Activated CD4-positive, alpha-beta T cell treated with anti-CD3 and anti-CD28 coated beads for 36 hours (primary cell): ENCODE results near the gene STXBP1. TPM values are rescaled to one million over a fixed set of nuclear protein-coding genes. Genes with fewer than 3 reads are reported as not detected.

Experiments used
- ATAC-seq: fragments of 200-7000 bp; cut with Tn5 transposase; one replicate; pipeline ENCODE4 v1.10.0; 2021; ENCODE audit warnings: mild to moderate bottlenecking, moderate library complexity
- CTCF ChIA-PET: fragments of 350-600 bp; sonication (Branson Sonifier 250); formaldehyde crosslinking; loops from one replicate; lab custom pipeline; 2021; ENCODE audit warnings: antibody characterized with exemption; lab: Charles Lee
- POLR2A ChIA-PET: fragments of 350-600 bp; sonication (Branson Sonifier 250); formaldehyde crosslinking; loops from one replicate; lab custom pipeline; 2021; ENCODE audit warnings: antibody characterized with exemption, inconsistent platforms; lab: Charles Lee
- DNase-seq: peaks from one replicate; pipeline ENCODE4 v3.0.0-alpha.2; 2020
- H3K27ac Mint-ChIP-seq: one replicate; pipeline ENCODE4 v1.8.0; 2021; ENCODE audit warnings: mixed read lengths
- H3K27me3 Mint-ChIP-seq: one replicate; pipeline ENCODE4 v1.8.0; 2021; ENCODE audit warnings: mixed read lengths
- H3K36me3 Mint-ChIP-seq: one replicate; pipeline ENCODE4 v1.8.0; 2021; ENCODE audit warnings: low read depth, mixed read lengths
- H3K4me1 Mint-ChIP-seq: one replicate; pipeline ENCODE4 v1.8.0; 2021; ENCODE audit warnings: mixed read lengths
- H3K4me3 Mint-ChIP-seq: one replicate; pipeline ENCODE4 v1.8.0; 2021; ENCODE audit warnings: mild to moderate bottlenecking, moderate library complexity, mixed read lengths
- H3K9me3 Mint-ChIP-seq: one replicate; pipeline ENCODE4 v1.8.0; 2021; ENCODE audit warnings: low read depth, mixed read lengths
- intact Hi-C, 2 experiments: fragments of 100-400 bp; cut with DNase I in 1 of 2; cut with micrococcal nuclease in 1 of 2; formaldehyde crosslinking; loops; one replicate each; pipeline versions ENCODE4 v1.14.2 to v1.15.1; 2022 to 2024; cut with DNase I, micrococcal nuclease
- total RNA-seq, 2 experiments: library from RNA; stranded (reverse); gene quantifications; one replicate each; pipeline ENCODE4 v1.2.3, GENCODE V29; 2021

STXBP1 gene
- total RNA-seq, 2 experiments from 2014 or later, result 15.9 to 18.1 TPM

GRCh38 chr9:127717766-127718165 lies 105.7 kb downstream of the STXBP1 start:
- ChIA-PET CTCF (interaction anchor here (0.6 to 1.1 kb wide), 4 partner anchors 11 to 139 kb away, joined by 3 to 4 read pairs (median 3); no protein-coding TSS in a partner anchor), POLR2A (no interaction called here)
- H3K9me3 Mint-ChIP-seq, result no peaks in the 10 kb centered on the region
- no peak overlapping the region for H3K4me3 Mint-ChIP-seq
- peaks cover 20% of the 10 kb centered on the region for H3K4me1 Mint-ChIP-seq
- intact Hi-C loops, result loop anchor here (5.0 kb wide), 3 partner anchors 215 to 800 kb away; partner anchors contain the start of genes COQ4 (in 1 of the 2) and TRUB2 (in 1 of the 2)
- H3K36me3 Mint-ChIP-seq, result no peaks in the 10 kb centered on the region
- DNase-seq, result no peak
- no peak for ATAC-seq
- H3K27me3 Mint-ChIP-seq, result no peaks in the 10 kb centered on the region
- H3K27ac Mint-ChIP-seq, result no peak overlapping the region

- ChIA-PET CTCF (interaction anchor here (0.7 kb wide), 1 partner anchor 201 kb away, joined by 3 read pairs; no protein-coding TSS in a partner anchor), POLR2A (interaction anchor here (0.7 kb wide), 1 partner anchor 11 kb away, joined by 3 read pairs; no protein-coding TSS in a partner anchor)
- Mint-ChIP-seq H3K36me3 (no peaks in the 10 kb centered on the region), H3K9me3 (no peaks in the 10 kb centered on the region), H3K4me3 (no peak overlapping the region), H3K4me1 (peaks cover 16% of the 10 kb centered on the region), H3K27ac (peak overlapping the region; percentile 45), H3K27me3 (no peaks in the 10 kb centered on the region)
- DNase-seq, result no peak
- intact Hi-C loops, result no loop called here
- no peak for ATAC-seq
Measured at GRCh38 chr9:127720031-127720864, 108.2 kb downstream of the STXBP1 start.

GRCh38 chr9:127720865-127721227 lies 108.8 kb downstream of the STXBP1 start:
- Mint-ChIP-seq H3K4me3 (no peak overlapping the region), H3K9me3 (no peaks in the 10 kb centered on the region), H3K4me1 (peaks cover 16% of the 10 kb centered on the region), H3K27ac (no peak overlapping the region), H3K36me3 (no peaks in the 10 kb centered on the region), H3K27me3 (no peaks in the 10 kb centered on the region)
- DNase-seq (no peak), ATAC-seq (no peak)
- POLR2A ChIA-PET, result no interaction called here
- CTCF ChIA-PET, result interaction anchor here (1.5 kb wide), 1 partner anchor 14 kb away, joined by 7 read pairs; the partner anchor contains the start of gene TOR2A
- intact Hi-C loops, result no loop called here

GRCh38 chr9:127721391-127721821 lies 109.3 kb downstream of the STXBP1 start:
- ChIA-PET CTCF (interaction anchor here (0.7 to 1.5 kb wide), 2 partner anchors 13 to 93 kb away, joined by 3 to 7 read pairs; partner anchors contain the start of gene TOR2A), POLR2A (no interaction called here)
- H3K27ac Mint-ChIP-seq, result no peak overlapping the region
- peaks cover 11% of the 10 kb centered on the region for H3K4me1 Mint-ChIP-seq
- no peak for ATAC-seq
- no peak for DNase-seq
- no peaks in the 10 kb centered on the region for H3K36me3 Mint-ChIP-seq
- intact Hi-C loops, result no loop called here
- H3K4me3 Mint-ChIP-seq, result no peak overlapping the region
- no peaks in the 10 kb centered on the region for H3K27me3 Mint-ChIP-seq
- H3K9me3 Mint-ChIP-seq, result no peaks in the 10 kb centered on the region

GRCh38 chr9:127722055-127722745 lies 110.1 kb downstream of the STXBP1 start:
- Mint-ChIP-seq H3K4me1 (peaks cover 11% of the 10 kb centered on the region), H3K36me3 (no peaks in the 10 kb centered on the region), H3K4me3 (no peak overlapping the region), H3K9me3 (no peaks in the 10 kb centered on the region), H3K27me3 (no peaks in the 10 kb centered on the region), H3K27ac (no peak overlapping the region)
- POLR2A ChIA-PET, result no interaction called here
- no peak for ATAC-seq
- DNase-seq, result no peak
- CTCF ChIA-PET, result interaction anchor here (1.5 kb wide), 1 partner anchor 12 kb away, joined by 7 read pairs; the partner anchor contains the start of gene TOR2A
- intact Hi-C loops, result no loop called here

GRCh38 chr9:127723013-127723412 lies 110.9 kb downstream of the STXBP1 start:
- Mint-ChIP-seq H3K36me3 (no peaks in the 10 kb centered on the region), H3K27ac (no peak overlapping the region), H3K4me1 (peaks cover 11% of the 10 kb centered on the region), H3K9me3 (no peaks in the 10 kb centered on the region), H3K4me3 (no peak overlapping the region), H3K27me3 (no peaks in the 10 kb centered on the region)
- ChIA-PET CTCF (no interaction called here), POLR2A (no interaction called here)
- intact Hi-C loops, result no loop called here
- DNase-seq (no peak), ATAC-seq (no peak)

GRCh38 chr9:127723444-127723843 lies 111.4 kb downstream of the STXBP1 start:
- no peaks in the 10 kb centered on the region for H3K36me3 Mint-ChIP-seq
- H3K27me3 Mint-ChIP-seq, result no peaks in the 10 kb centered on the region
- CTCF ChIA-PET, result no interaction called here
- DNase-seq (no peak), ATAC-seq (no peak)
- H3K27ac Mint-ChIP-seq, result no peak overlapping the region
- peaks cover 11% of the 10 kb centered on the region for H3K4me1 Mint-ChIP-seq
- no peak overlapping the region for H3K4me3 Mint-ChIP-seq
- intact Hi-C loops, result no loop called here
- POLR2A ChIA-PET, result no interaction called here
- no peaks in the 10 kb centered on the region for H3K9me3 Mint-ChIP-seq

- ChIA-PET CTCF (interaction anchor here (0.6 kb wide), 1 partner anchor 198 kb away, joined by 3 read pairs; no protein-coding TSS in a partner anchor), POLR2A (no interaction called here)
- no peaks in the 10 kb centered on the region for H3K36me3 Mint-ChIP-seq
- no peak overlapping the region for H3K4me3 Mint-ChIP-seq
- intact Hi-C loops, result no loop called here
- H3K4me1 Mint-ChIP-seq, result peaks cover 11% of the 10 kb centered on the region
- ATAC-seq, result no peak
- no peaks in the 10 kb centered on the region for H3K27me3 Mint-ChIP-seq
- no peak for DNase-seq
- no peak overlapping the region for H3K27ac Mint-ChIP-seq
- no peaks in the 10 kb centered on the region for H3K9me3 Mint-ChIP-seq
Measured at GRCh38 chr9:127724012-127724411, 111.9 kb downstream of the STXBP1 start.

GRCh38 chr9:127726871-127727270 lies 114.8 kb downstream of the STXBP1 start:
- no peak overlapping the region for H3K27ac Mint-ChIP-seq
- no peaks in the 10 kb centered on the region for H3K36me3 Mint-ChIP-seq
- no peaks in the 10 kb centered on the region for H3K9me3 Mint-ChIP-seq
- intact Hi-C loops, result no loop called here
- POLR2A ChIA-PET, result no interaction called here
- H3K4me3 Mint-ChIP-seq, result no peak overlapping the region
- no peaks in the 10 kb centered on the region for H3K4me1 Mint-ChIP-seq
- no peak for DNase-seq
- H3K27me3 Mint-ChIP-seq, result no peaks in the 10 kb centered on the region
- no peak for ATAC-seq
- CTCF ChIA-PET, result interaction anchor here (0.6 to 1.0 kb wide), 2 partner anchors 8 to 37 kb away, joined by 3 to 4 read pairs; no protein-coding TSS in a partner anchor

- Mint-ChIP-seq H3K27me3 (no peaks in the 10 kb centered on the region), H3K27ac (no peak overlapping the region), H3K4me3 (no peak overlapping the region), H3K36me3 (no peaks in the 10 kb centered on the region), H3K4me1 (no peaks in the 10 kb centered on the region), H3K9me3 (no peaks in the 10 kb centered on the region)
- ChIA-PET POLR2A (interaction anchor here (0.6 kb wide), 2 partner anchors 109 to 187 kb away, joined by 3 to 4 read pairs; no protein-coding TSS in a partner anchor), CTCF (interaction anchor here (0.6 to 1.3 kb wide), 5 partner anchors 11 to 256 kb away, joined by 3 to 4 read pairs (median 3); no protein-coding TSS in a partner anchor)
- intact Hi-C loops, result no loop called here
- no peak for ATAC-seq
- DNase-seq, result no peak
Measured at GRCh38 chr9:127728808-127729207, 116.7 kb downstream of the STXBP1 start.
